H9 (cell line): Measurements from ENCODE around the gene NRG3. TPM values are rescaled to one million over a fixed set of nuclear protein-coding genes. Genes with fewer than 3 reads are reported as not detected.
A peak's percentile ranks its signal among the peaks of the same experiment; 100 is the strongest.

Source experiments
- DNase-seq: peaks from one replicate; pipeline ENCODE4 v3.0.0-alpha.2; 2017
- H2AFZ ChIP-seq: one replicate; pipeline ENCODE4 v1.6.1; 2013; ENCODE audit warnings: mild to moderate bottlenecking, low read length, control low read depth, moderate library complexity
- H2AK5ac ChIP-seq: 2 replicates; pipeline ENCODE4 v1.6.1; 2013; ENCODE audit warnings: low read length, control low read depth, mixed read lengths; ENCODE audit not compliant: insufficient read length
- H2BK120ac ChIP-seq: one replicate; pipeline ENCODE4 v1.6.1; 2013; ENCODE audit warnings: low read depth, mild to moderate bottlenecking, low read length, control low read depth, inconsistent platforms; ENCODE audit not compliant: poor library complexity, severe bottlenecking
- H2BK12ac ChIP-seq: 2 replicates; pipeline ENCODE4 v1.6.1; 2013; ENCODE audit warnings: low read length, control low read depth, mixed read lengths, low read depth; ENCODE audit not compliant: insufficient read length
- H2BK15ac ChIP-seq: 2 replicates; pipeline ENCODE4 v1.6.1; 2013; ENCODE audit warnings: low read depth, low read length, control low read depth
- H2BK20ac ChIP-seq: one replicate; pipeline ENCODE4 v1.6.1; 2013; ENCODE audit warnings: low read depth, mild to moderate bottlenecking, low read length, control low read depth, inconsistent platforms; ENCODE audit not compliant: poor library complexity, severe bottlenecking
- H2BK5ac ChIP-seq: 2 replicates; pipeline ENCODE4 v1.6.1; 2013; ENCODE audit warnings: low read length, control low read depth, mixed read lengths; ENCODE audit not compliant: insufficient read length
- H3K14ac ChIP-seq: 2 replicates; pipeline ENCODE4 v1.6.1; 2013; ENCODE audit warnings: low read length, control low read depth; ENCODE audit not compliant: insufficient read depth
- H3K18ac ChIP-seq: 2 replicates; pipeline ENCODE4 v1.6.1; 2013; ENCODE audit warnings: low read depth, mild to moderate bottlenecking, mixed read lengths, low read length, control low read depth; ENCODE audit not compliant: insufficient read length
- H3K23ac ChIP-seq: 2 replicates; pipeline ENCODE4 v1.6.1; 2013; ENCODE audit warnings: low read length, control low read depth, mixed read lengths, low read depth; ENCODE audit not compliant: insufficient read length
- H3K23me2 ChIP-seq: 2 replicates; pipeline ENCODE4 v1.6.1; 2013; ENCODE audit warnings: low read depth, mild to moderate bottlenecking, mixed read lengths, low read length, control low read depth; ENCODE audit not compliant: insufficient read length, poor library complexity, severe bottlenecking
- H3K27ac ChIP-seq: 2 replicates; pipeline ENCODE4 v1.5.1; 2013; ENCODE audit warnings: low read length, control low read depth, mixed read lengths, low read depth; ENCODE audit not compliant: insufficient read length
- H3K27me3 ChIP-seq: 2 replicates; pipeline ENCODE4 v1.6.1; 2013; ENCODE audit warnings: low read length, control low read depth, inconsistent platforms; ENCODE audit not compliant: insufficient read depth
- H3K4ac ChIP-seq: 2 replicates; pipeline ENCODE4 v1.6.1; 2013; ENCODE audit warnings: low read depth, mild to moderate bottlenecking, control low read depth, inconsistent platforms, low read length, moderate library complexity
- H3K4me1 ChIP-seq: 2 replicates; pipeline ENCODE4 v1.6.1; 2013; ENCODE audit warnings: low read length, control low read depth, inconsistent platforms; ENCODE audit not compliant: insufficient read depth
- H3K4me2 ChIP-seq: 2 replicates; pipeline ENCODE4 v1.6.1; 2013; ENCODE audit warnings: low read length, control low read depth, mixed read lengths; ENCODE audit not compliant: insufficient read length, insufficient read depth
- H3K56ac ChIP-seq: 2 replicates; pipeline ENCODE4 v1.6.1; 2013; ENCODE audit warnings: low read depth, mild to moderate bottlenecking, mixed read lengths, low read length, control low read depth; ENCODE audit not compliant: insufficient read length
- H3K79me1 ChIP-seq: 2 replicates; pipeline ENCODE4 v1.6.1; 2013; ENCODE audit warnings: low read depth, mild to moderate bottlenecking, moderate library complexity, low read length, control low read depth, inconsistent platforms; ENCODE audit not compliant: insufficient read depth, poor library complexity, severe bottlenecking
- H3K79me2 ChIP-seq: 2 replicates; pipeline ENCODE4 v1.6.1; 2013; ENCODE audit warnings: low read length, control low read depth, inconsistent platforms; ENCODE audit not compliant: insufficient read depth
- H3K9ac ChIP-seq: 2 replicates; pipeline ENCODE4 v1.6.1; 2013; ENCODE audit warnings: low read length, control low read depth, mixed read lengths; ENCODE audit not compliant: insufficient read length; ENCODE audit errors: extremely low read depth
- H3K9me3 ChIP-seq: one replicate; pipeline ENCODE4 v1.6.1; 2013; ENCODE audit warnings: low read depth, low read length, inconsistent platforms; ENCODE audit not compliant: control insufficient read depth
- H3T11ph ChIP-seq: one replicate; pipeline ENCODE4 v1.6.1; 2013; ENCODE audit warnings: mild to moderate bottlenecking, low read length, control low read depth, inconsistent platforms
- H4K20me1 ChIP-seq: one replicate; pipeline ENCODE4 v1.6.1; 2013; ENCODE audit not compliant: control insufficient read depth, insufficient read length, insufficient read depth
- H4K5ac ChIP-seq: 2 replicates; pipeline ENCODE4 v1.6.1; 2013; ENCODE audit warnings: low read depth, mild to moderate bottlenecking, mixed read lengths, low read length, control low read depth; ENCODE audit not compliant: insufficient read length
- H4K8ac ChIP-seq: replicated peaks from 2 replicates; pipeline ENCODE4 v1.6.1; 2013; ENCODE audit warnings: low read length, control low read depth, mixed read lengths, low read depth; ENCODE audit not compliant: insufficient read length
- H4K91ac ChIP-seq: 2 replicates; pipeline ENCODE4 v1.6.1; 2013; ENCODE audit warnings: low read depth, mild to moderate bottlenecking, moderate library complexity, mixed read lengths, low read length, control low read depth; ENCODE audit not compliant: insufficient read length
- H3K27ac Mint-ChIP-seq, 3 experiments: 2 replicates in 2 of 3; 3 replicates in 1 of 3; pipeline ENCODE4 v1.8.0; 2020 to 2021; ENCODE audit warnings: mixed read lengths in 3 of 3, mild to moderate bottlenecking in 1 of 3, moderate library complexity in 1 of 3
- H3K27me3 Mint-ChIP-seq: 2 replicates; pipeline ENCODE4 v1.8.0; 2021; ENCODE audit warnings: low read depth, mild to moderate bottlenecking, moderate library complexity, mixed read lengths
- H3K36me3 Mint-ChIP-seq, 3 experiments: 2 replicates in 2 of 3; 3 replicates in 1 of 3; pipeline ENCODE4 v1.8.0; 2020 to 2021; ENCODE audit warnings: low read depth in 3 of 3, mixed read lengths in 3 of 3; ENCODE audit not compliant: insufficient read depth in 1 of 3
- H3K4me1 Mint-ChIP-seq, 2 experiments: 2 replicates each; pipeline ENCODE4 v1.8.0; 2020; ENCODE audit warnings: mixed read lengths in 2 of 2
- H3K4me3 Mint-ChIP-seq, 2 experiments: 2 replicates in 1 of 2; 3 replicates in 1 of 2; pipeline ENCODE4 v1.8.0; 2020 to 2021; ENCODE audit warnings: mild to moderate bottlenecking in 2 of 2, mixed read lengths in 2 of 2, moderate library complexity in 1 of 2
- H3K9me3 Mint-ChIP-seq, 2 experiments: 2 replicates in 1 of 2; 3 replicates in 1 of 2; pipeline ENCODE4 v1.8.0; 2020; ENCODE audit warnings: mild to moderate bottlenecking in 2 of 2, mixed read lengths in 2 of 2, moderate library complexity in 1 of 2
- CTCF ChIP-seq: fragments of 200-600 bp; sonication (generic); conservative IDR thresholded peaks from 3 replicates; pipeline ENCODE4 v1.8.0; 2021; ENCODE audit warnings: antibody characterized with exemption, mild to moderate bottlenecking
- WGBS: extraction: QIAGEN DNeasy Blood & Tissue Kit; methylation state at CpG from one replicate; pipeline ENCODE4 v1.1.7; 2013; ENCODE audit warnings: missing lambda C conversion rate, low lambda C conversion rate, mixed read lengths; ENCODE audit not compliant: insufficient read length; ENCODE audit errors: extremely low coverage; 5-methylcytosine and 5-hydroxymethylcytosine counted together
- total RNA-seq: library from RNA; stranded (reverse); gene quantifications from 2 replicates; pipeline ENCODE4 v1.2.1, GENCODE V29; 2021

NRG3 gene
- total RNA-seq, 1 experiment from 2014 or later, result 1.6 TPM

DNA sequence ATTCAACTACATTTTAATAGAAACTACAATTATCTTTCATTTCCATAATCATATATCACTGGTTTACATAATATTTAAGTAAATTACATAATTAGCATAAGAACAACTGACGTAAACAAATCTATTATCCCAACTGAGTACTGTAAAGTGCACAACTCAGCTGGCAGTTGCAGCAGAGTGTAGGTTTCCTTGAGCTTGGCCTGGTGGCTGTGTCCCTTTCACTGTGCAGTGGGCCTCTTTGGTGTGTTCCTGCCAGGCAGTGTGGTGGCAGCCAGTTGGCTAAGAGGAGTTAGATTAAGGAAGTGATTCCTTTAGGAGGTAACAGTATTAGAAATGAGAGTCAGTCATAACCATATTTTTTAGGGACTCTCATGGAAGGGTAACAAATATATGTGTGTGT, 7.0 kb downstream of the NRG3 start:
- no peak overlapping the region for H3K4me3 Mint-ChIP-seq
- no CpG with 5 or more reads among the region's 1 CpG for WGBS
- peaks cover 27 to 57% of the 10 kb centered on the region in 2 experiments for H3K4me1 Mint-ChIP-seq
- Histone ChIP-seq H3K79me1 (no peaks in the 10 kb centered on the region), H2AK5ac (no peak overlapping the region), H4K5ac (no peak overlapping the region), H3K4me1 (peaks cover 1% of the 10 kb centered on the region), H2BK5ac (no peak overlapping the region), H3K23me2 (no peaks in the 10 kb centered on the region), H4K8ac (no peak overlapping the region), H3K27ac (no peak overlapping the region), H3K9ac (no peak overlapping the region), H3K18ac (no peak overlapping the region), H3K9me3 (no peaks in the 10 kb centered on the region), H3K79me2 (no peaks in the 10 kb centered on the region), H3K23ac (no peak overlapping the region), H2AFZ (no peak overlapping the region), H4K20me1 (no peaks in the 10 kb centered on the region), H3K4me2 (no peak overlapping the region), H3K27me3 (no peaks in the 10 kb centered on the region; the same call in none of the 2 replicates), H2BK120ac (no peak overlapping the region), H2BK15ac (no peak overlapping the region), H3K14ac (no peak overlapping the region), H3K4ac (no peak overlapping the region), H4K91ac (no peak overlapping the region), H2BK12ac (no peak overlapping the region), H3T11ph (no peak overlapping the region), H3K56ac (no peak overlapping the region), H2BK20ac (no peak overlapping the region)
- peak overlapping the region in 2 of 3 experiments; percentile 61 to 74; a peak in 3 of 7 replicates for H3K27ac Mint-ChIP-seq
- no peaks in the 10 kb centered on the region for H3K36me3 Mint-ChIP-seq
- DNase-seq, result no peak
- peaks cover 20% of the 10 kb centered on the region for H3K27me3 Mint-ChIP-seq
- TF ChIP-seq CTCF, result no peak
- no peaks in the 10 kb centered on the region for H3K9me3 Mint-ChIP-seq
